Stimulated activated CD4-positive, alpha-beta T cell treated with anti-CD3 and anti-CD28 coated beads, Interleukin-2, amount 100 ng/mL, for 24 hours (primary cell): Measurements from ENCODE around the gene DSTN.

ENCODE experiments used
- DNase-seq, 2 donors: peaks; one replicate each; pipeline ENCODE4 v3.0.0-alpha.2; 2020

Gene DSTN

DNA sequence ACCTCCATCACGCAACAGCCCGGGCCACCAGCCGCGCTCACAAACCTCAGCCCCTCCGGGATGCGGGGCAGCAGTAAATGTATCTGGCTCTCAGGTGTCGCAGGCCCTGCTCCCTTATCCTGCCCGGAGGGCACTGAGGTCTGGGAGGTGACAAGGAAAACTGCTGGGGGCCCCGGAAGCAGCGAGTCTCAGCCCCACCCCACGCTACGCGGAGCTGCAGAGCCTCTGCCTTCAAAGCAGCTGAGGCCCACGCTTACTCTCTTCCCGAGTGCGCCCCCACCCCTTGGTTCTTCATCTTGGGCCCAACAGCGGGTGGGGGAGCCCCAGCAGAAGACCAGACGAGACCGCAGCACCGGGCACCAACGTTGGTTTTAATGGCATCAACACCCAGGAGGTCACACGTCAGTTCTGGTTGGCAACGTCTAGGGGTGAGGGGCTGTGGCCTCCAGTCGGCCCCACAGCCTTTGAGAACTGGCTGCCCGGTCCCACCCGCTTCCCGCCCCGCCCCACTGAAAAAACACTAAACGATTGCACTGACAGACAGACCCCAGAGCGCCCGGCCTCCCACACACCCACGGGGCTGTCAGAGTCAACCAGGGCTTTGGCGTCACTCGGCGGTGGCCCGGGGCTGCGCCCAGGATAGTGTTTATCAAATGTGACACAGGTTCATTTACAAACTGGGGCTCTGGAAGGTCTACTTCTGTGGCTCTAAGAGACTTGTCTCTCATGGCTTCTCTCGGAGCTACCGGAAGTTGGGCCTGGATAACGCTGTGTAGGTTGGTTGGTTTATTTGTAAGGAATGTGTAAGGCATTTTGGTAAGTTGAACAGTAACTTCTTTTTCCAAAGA is 43.7 kb downstream of the DSTN start:
- no peak for DNase-seq

GRCh38 chr20:17614176-17614811 is 44.4 kb downstream of the DSTN start:
- DNase-seq = no peak

- no peak for DNase-seq
Observed at GRCh38 chr20:17614812-17615644, 45.2 kb downstream of the DSTN start.

- peak in 1 of 2 donors; percentile 11 for DNase-seq
Observed at GRCh38 chr20:17615645-17616479, 46.0 kb downstream of the DSTN start.

- peak in 1 of 2 donors; percentile 14 for DNase-seq
Observed at GRCh38 chr20:17616480-17617211, 46.8 kb downstream of the DSTN start.

GRCh38 chr20:17617212-17617867 is 47.5 kb downstream of the DSTN start:
- peak; percentile 61 to 62 for DNase-seq

DNA sequence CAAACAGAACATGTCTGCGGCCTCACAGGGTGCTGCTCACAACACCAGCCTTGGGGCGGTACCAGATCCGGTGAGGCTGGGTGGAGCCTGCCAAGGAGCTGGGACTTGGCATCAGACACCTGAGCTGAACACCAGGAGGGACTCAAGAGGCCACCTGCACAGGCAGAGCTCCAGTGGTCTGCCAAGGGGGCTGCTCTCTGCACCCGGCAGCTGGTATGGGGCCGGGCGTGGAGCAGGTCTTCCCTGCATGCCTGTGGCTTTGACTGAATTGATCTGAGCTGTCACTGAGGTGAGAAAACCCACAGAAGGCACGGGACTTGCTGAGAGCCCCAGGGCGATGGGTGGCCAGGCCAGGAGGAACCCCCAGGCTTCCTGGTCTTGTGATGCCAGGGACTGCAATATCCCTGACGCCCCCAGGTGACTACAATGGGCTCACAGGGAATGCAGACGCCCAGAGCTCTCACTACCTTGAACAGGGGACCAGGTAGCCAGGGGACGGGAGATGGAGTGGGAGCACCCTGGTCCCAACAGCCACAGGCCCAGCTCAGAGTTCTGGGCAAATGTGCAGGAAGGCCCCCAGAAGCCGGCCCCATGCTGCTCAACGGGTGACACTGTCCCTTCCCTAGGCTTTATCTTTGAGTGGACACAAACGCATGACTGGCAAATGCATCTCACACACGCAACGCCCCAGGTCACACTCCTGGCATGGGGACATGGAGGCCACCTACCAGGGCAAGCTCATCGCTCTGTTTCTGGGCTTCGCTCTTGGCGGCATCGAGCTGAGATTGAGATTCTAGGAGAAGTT is 48.2 kb downstream of the DSTN start:
- DNase-seq = peak in 1 of 2 donors; percentile 8

DNA sequence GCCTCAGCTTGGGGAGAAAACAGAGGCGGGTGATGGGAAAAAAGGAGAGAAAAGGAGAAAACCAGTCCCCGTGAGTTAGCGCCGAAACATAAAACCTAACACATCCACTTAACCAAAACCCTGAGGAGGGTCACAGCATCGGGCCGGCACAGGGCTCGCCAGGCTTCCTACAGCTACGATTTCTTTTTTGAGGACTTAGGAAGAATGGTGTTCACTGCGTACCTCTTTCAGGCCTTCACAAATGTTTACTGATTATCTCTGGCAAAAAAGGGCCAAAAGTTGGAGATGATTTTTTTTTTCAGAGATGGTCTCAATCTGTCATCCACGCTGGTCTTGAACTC is 48.8 kb downstream of the DSTN start:
- DNase-seq = no peak

- DNase-seq = no peak
Observed at GRCh38 chr20:17619351-17620093, 49.6 kb downstream of the DSTN start.

DNA sequence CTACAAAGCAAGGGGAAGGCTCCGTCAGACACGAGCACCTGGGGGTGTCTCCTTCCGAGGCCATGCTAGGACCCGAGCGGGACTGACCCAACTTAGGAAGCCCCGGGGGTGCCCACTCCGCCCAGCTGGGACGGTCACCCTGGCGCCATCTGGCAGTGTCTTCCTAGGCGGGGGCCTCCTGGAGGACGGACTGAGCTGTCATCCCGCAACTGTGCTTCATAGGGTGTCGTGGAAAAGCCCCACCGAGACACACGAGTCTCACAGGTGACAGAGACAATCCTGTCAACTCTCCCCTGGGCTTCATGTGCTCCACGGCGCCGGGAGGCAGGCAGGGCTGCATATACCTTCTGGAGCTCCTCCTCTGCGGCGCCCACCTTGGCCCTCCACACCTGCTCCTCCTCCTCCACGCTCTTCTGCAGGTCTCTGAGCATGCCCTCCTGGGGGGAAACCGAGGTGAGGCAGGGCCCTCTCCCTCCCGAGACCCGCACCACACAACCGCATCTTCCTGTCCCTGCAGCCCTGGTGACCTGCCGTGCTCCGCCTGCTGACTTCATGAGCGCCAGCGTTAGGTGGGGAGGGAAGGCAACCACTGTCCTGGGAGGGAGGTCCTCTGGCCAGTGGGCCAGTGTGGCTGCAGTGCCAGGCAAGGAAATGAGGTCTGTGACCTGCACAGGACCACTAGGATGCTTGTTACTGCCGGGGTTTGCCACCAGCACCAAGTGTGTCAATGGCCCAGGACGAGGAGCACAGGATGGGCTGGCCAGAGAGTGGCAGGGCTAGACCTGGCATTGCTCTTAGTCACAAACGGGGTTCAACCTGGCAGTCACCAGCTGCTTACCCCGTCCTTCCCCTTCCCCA is 50.7 kb downstream of the DSTN start:
- no peak for DNase-seq

GRCh38 chr20:17621229-17621968 is 51.5 kb downstream of the DSTN start:
- DNase-seq = no peak

DNA sequence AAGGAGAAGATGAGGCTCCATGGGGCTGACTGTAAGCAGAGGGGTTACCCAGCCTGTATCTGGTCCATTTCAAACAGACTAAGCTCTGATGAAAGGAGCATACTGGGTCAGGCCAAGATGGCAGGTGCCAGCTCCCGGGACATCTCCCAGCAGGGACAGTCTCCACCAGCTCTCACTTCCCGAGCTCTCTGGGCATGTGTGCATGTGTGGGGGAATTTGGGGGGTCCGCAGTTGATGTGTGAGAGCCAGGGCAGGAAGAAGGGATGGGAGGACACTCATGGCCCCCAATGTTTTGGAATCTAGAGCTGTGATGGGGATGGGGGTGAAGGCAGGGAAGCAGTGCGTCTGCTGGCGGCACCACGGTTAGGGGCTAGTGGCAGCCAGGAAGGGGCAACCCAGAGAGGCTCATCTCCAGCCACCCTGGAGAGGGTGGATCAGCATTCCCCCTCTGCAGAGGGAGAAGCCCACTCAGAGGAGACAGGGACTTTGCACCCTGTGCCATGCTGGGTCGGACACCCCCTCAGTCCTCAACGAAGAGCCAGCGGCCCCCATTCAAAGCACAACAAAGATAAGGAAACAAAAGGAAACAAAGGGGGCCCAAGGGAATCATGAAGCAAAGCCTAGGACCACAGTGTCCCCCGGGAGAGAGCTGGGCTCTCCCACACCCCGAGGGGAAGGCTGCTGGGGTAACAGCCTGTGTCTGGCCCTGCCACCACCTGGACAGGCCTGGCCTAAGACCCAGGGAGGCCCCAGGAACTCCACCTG is 52.4 kb downstream of the DSTN start:
- DNase-seq = no peak

DNA sequence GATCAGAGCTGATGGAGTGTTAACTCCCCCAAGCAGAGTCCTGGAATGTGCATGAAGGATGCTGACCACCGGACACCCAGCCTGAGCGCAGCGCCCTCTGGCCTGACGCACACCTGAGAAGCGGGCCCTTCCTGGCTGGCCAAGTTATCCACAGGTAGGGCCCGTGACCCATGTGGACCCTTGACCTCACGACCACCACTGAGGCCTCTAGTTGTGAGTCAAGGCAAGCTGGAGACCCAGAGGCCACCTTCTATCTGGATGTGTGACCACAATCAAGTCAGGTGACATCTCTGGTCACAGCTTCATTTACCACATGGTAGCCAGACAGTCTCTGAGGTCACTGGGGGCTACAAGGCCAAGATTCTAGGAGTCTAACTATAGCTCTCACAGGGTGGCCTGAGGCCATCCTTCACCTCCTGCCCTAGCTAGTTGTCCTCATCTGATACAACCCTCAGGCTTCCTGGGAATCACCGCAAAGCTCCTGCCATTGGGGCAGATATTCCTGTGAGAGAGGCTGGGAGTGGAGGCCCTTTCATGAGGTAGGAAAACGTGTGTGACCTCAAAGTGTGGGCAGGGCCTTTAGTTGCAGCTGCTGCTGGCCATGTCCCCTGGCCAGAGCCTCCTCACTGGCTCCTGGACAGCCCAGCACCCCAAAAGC is 53.1 kb downstream of the DSTN start:
- DNase-seq = no peak

- DNase-seq = no peak
Observed at GRCh38 chr20:17624070-17624469, 54.2 kb downstream of the DSTN start.

- DNase-seq = no peak
Observed at GRCh38 chr20:17624551-17625245, 54.8 kb downstream of the DSTN start.
